Parathyroid adenoma (tissue), 2 donors: ENCODE results near the gene PIP5K1C.

Experiments
- H2AFZ ChIP-seq: fragments of 300-600 bp; sonication (generic); one replicate; pipeline ENCODE4 v1.7.0; 2017; ENCODE audit warnings: antibody characterized with exemption, mild to moderate bottlenecking
- H3K27ac ChIP-seq: fragments of 300-600 bp; sonication (generic); one replicate; pipeline ENCODE4 v1.7.0; 2017
- H3K27me3 ChIP-seq: fragments of 300-600 bp; sonication (generic); one replicate; pipeline ENCODE4 v1.7.0; 2017; ENCODE audit warnings: low read length; ENCODE audit not compliant: control insufficient read depth, insufficient read depth
- H3K36me3 ChIP-seq: fragments of 300-600 bp; sonication (generic); one replicate; pipeline ENCODE4 v1.7.0; 2017; ENCODE audit warnings: low read length; ENCODE audit not compliant: control insufficient read depth, insufficient read depth
- H3K4me1 ChIP-seq: fragments of 300-600 bp; sonication (generic); one replicate; pipeline ENCODE4 v1.7.0; 2017; ENCODE audit warnings: control low read depth
- H3K4me2 ChIP-seq: fragments of 300-600 bp; sonication (generic); one replicate; pipeline ENCODE4 v1.7.0; 2017; ENCODE audit warnings: low read length
- H3K4me3 ChIP-seq: fragments of 300-600 bp; sonication (generic); one replicate; pipeline ENCODE4 v1.7.0; 2017; ENCODE audit warnings: low read depth, low read length
- H3K79me2 ChIP-seq: fragments of 300-600 bp; sonication (generic); one replicate; pipeline ENCODE4 v1.7.0; 2017; ENCODE audit warnings: control low read depth
- H3K9ac ChIP-seq: fragments of 300-600 bp; sonication (generic); one replicate; pipeline ENCODE4 v1.7.0; 2017; ENCODE audit warnings: mild to moderate bottlenecking
- H3K9me3 ChIP-seq: fragments of 300-600 bp; sonication (generic); one replicate; pipeline ENCODE4 v1.7.0; 2017; ENCODE audit warnings: low read length; ENCODE audit not compliant: control insufficient read depth
- TF ChIP-seq, protein P1 (sequence below): fragments of 300-600 bp; sonication (generic); IDR thresholded peaks from one replicate; pipeline ENCODE4 v1.7.0; 2017; ENCODE audit warnings: antibody characterized with exemption, mild to moderate bottlenecking
- donor health status: primary hyperparathyroidism.

PIP5K1C gene

DNA sequence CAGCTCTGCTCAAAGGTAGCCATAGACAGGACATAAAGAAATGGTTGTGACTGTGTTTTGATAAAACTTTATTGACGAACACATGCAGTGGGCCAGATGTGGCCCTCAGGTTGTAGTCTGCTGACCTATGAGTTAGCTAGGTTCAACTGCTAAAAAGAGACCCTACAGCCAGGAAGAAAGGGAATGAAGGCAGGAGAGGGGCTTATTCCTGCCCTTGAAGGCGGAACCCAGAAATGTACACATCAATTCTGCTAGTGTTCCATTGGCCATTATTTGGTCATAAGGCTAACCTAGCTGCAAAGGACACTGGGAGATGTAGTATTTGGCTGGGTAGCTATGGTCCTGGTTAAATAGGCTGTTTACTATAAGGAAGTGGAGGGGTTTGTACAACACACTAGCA, 43.2 kb upstream of the PIP5K1C start:
- Histone ChIP-seq H3K36me3 (no peaks in the 10 kb centered on the region), H3K27me3 (no peaks in the 10 kb centered on the region), H3K79me2 (no peaks in the 10 kb centered on the region), H3K9ac (no peak overlapping the region), H3K4me2 (no peak overlapping the region), H3K4me3 (no peak overlapping the region), H3K27ac (no peak overlapping the region), H3K9me3 (no peaks in the 10 kb centered on the region), H3K4me1 (no peaks in the 10 kb centered on the region), H2AFZ (no peak overlapping the region)
- TF ChIP-seq, protein P1, sequence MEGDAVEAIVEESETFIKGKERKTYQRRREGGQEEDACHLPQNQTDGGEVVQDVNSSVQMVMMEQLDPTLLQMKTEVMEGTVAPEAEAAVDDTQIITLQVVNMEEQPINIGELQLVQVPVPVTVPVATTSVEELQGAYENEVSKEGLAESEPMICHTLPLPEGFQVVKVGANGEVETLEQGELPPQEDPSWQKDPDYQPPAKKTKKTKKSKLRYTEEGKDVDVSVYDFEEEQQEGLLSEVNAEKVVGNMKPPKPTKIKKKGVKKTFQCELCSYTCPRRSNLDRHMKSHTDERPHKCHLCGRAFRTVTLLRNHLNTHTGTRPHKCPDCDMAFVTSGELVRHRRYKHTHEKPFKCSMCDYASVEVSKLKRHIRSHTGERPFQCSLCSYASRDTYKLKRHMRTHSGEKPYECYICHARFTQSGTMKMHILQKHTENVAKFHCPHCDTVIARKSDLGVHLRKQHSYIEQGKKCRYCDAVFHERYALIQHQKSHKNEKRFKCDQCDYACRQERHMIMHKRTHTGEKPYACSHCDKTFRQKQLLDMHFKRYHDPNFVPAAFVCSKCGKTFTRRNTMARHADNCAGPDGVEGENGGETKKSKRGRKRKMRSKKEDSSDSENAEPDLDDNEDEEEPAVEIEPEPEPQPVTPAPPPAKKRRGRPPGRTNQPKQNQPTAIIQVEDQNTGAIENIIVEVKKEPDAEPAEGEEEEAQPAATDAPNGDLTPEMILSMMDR: no peak

DNA sequence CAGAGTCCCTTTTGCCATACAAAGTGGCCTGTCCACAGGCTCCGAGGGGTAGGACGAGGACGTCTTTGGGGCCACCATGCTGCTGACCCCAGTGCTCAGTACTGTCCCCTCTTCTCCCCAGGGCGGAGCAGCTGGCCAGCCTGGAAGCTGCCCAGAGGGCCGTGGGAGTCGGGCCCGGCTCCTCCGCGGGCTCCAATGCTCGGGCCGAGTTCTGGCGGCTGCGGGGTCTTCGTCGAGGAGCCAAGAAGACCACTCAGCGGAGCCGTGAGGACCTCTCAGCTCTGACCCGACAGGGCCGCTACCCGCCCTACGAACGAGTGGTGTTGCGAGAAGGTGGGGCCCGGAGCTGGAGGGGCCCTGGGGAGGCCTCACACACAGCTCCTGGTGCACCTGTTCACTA, 40.2 kb upstream of the PIP5K1C start:
- Histone ChIP-seq H3K27me3 (no peaks in the 10 kb centered on the region), H3K36me3 (no peaks in the 10 kb centered on the region), H3K4me1 (no peaks in the 10 kb centered on the region), H3K4me2 (no peak overlapping the region), H3K4me3 (no peak overlapping the region), H2AFZ (no peak overlapping the region), H3K9ac (no peak overlapping the region), H3K79me2 (no peaks in the 10 kb centered on the region), H3K9me3 (no peaks in the 10 kb centered on the region), H3K27ac (no peak overlapping the region)
- TF ChIP-seq, protein P1: no peak

DNA sequence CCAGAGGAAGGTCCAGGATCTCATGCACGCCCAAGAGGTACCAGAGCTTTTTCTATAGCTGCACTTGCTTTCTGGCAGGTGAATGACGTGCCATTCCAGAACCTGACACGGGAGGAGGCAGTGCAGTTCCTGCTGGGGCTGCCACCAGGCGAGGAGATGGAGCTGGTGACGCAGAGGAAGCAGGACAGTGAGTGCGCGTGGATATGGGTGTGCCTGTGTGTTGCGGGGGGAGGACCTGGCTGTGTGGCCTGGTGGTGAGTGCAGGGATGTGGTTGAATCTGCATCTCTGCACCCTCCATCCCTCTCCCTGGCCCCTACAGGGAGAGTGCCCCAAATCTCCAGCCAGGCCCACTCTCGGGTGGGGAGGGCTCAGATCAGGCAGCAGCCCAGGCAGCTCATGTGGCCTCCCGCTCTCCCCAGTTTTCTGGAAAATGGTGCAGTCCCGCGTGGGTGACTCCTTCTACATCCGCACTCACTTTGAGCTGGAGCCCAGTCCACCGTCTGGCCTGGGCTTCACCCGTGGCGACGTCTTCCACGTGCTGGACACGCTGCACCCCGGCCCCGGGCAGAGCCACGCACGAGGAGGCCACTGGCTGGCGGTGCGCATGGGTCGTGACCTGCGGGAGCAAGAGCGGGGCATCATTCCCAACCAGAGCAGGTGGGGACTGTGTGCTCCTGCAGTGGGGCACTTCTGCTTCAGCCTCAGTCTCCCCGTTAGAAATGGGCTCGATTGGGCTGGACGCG, 38.4 kb upstream of the PIP5K1C start:
- TF ChIP-seq, protein P1: no peak
- H3K4me1 ChIP-seq: no peaks in the 10 kb centered on the region
- H3K27me3 ChIP-seq: no peaks in the 10 kb centered on the region
- no peak overlapping the region for H3K4me2 ChIP-seq
- no peak overlapping the region for H3K27ac ChIP-seq
- H3K4me3 ChIP-seq: no peak overlapping the region
- no peak overlapping the region for H3K9ac ChIP-seq
- no peak overlapping the region for H2AFZ ChIP-seq
- no peaks in the 10 kb centered on the region for H3K9me3 ChIP-seq
- H3K79me2 ChIP-seq: no peaks in the 10 kb centered on the region
- no peaks in the 10 kb centered on the region for H3K36me3 ChIP-seq

DNA sequence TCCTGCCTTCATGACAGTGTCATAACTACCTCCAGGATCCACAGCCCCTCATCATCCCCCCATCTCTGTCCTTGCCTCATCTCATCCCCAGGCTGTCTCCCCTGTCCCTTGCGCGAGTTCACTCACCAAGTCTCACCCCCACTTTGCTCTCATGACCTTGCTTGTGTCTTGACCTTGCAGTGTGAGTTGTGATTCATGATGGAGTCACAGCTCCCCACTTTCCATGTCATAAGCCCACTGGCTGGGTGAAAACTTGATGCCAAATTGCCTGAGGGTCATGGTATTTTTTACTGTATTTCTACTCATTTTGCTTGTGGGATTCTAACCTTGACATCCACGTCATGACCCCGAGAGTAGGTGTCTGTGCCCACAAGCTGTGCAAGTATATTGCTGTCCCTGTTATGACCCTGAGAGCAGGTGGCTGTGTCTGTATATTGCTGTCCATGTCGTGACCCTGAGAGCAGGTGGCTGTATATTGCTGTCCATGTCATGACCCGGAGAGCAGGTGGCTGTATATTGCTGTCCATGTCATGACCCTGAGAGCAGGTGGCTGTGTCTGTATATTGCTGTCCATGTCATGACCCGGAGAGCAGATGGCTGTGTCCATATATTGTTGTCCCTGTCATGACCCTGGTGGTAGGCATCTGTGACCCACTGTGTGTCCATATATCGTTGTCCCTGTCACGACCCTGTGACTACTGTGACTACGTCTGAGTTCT, 37.4 kb upstream of the PIP5K1C start:
- H3K27ac ChIP-seq: no peak overlapping the region
- TF ChIP-seq, protein P1: no peak
- H3K9ac ChIP-seq: no peak overlapping the region

More for the DNA sequence above, 37.4 kb upstream of the PIP5K1C start:
- Histone ChIP-seq H3K9me3 (no peaks in the 10 kb centered on the region), H3K36me3 (no peaks in the 10 kb centered on the region), H3K79me2 (no peaks in the 10 kb centered on the region), H3K27me3 (no peaks in the 10 kb centered on the region), H3K4me1 (no peaks in the 10 kb centered on the region), H2AFZ (no peak overlapping the region), H3K4me2 (no peak overlapping the region), H3K4me3 (no peak overlapping the region)
